Smooth muscle cell (in vitro differentiated cells): ENCODE results near the gene CGRRF1. TPM values are rescaled to one million over a fixed set of nuclear protein-coding genes. Genes with fewer than 3 reads are reported as not detected.

Experiments used
- DNase-seq: peaks from one replicate; lab custom pipeline; 2025; ENCODE audit not compliant: unreplicated experiment; lab: John Stamatoyannopoulos, UW
- H2AFZ ChIP-seq: fragments of 200-600 bp; sonication (generic); 2 replicates; pipeline ENCODE4 v1.6.0; 2016; ENCODE audit warnings: antibody characterized with exemption, low read depth, mild to moderate bottlenecking
- H3F3A ChIP-seq: fragments of 200-600 bp; sonication (generic); 2 replicates; pipeline ENCODE4 v1.6.0; 2017; ENCODE audit warnings: antibody characterized with exemption, low read depth
- H3K27ac ChIP-seq: fragments of 200-600 bp; sonication (generic); 2 replicates; pipeline ENCODE4 v1.5.1; 2016; ENCODE audit warnings: low read depth, mild to moderate bottlenecking
- H3K27me3 ChIP-seq: fragments of 200-600 bp; sonication (generic); 2 replicates; pipeline ENCODE4 v1.6.1; 2016; ENCODE audit warnings: low read depth, mild to moderate bottlenecking
- H3K36me3 ChIP-seq: fragments of 200-600 bp; sonication (generic); 2 replicates; pipeline ENCODE4 v1.5.1; 2016; ENCODE audit warnings: low read depth
- H3K4me1 ChIP-seq: fragments of 200-600 bp; sonication (generic); 2 replicates; pipeline ENCODE4 v1.5.1; 2016; ENCODE audit warnings: low read depth
- H3K4me2 ChIP-seq: fragments of 200-600 bp; sonication (generic); 2 replicates; pipeline ENCODE4 v1.6.0; 2016; ENCODE audit warnings: mild to moderate bottlenecking
- H3K4me3 ChIP-seq: fragments of 200-600 bp; sonication (generic); 2 replicates; pipeline ENCODE4 v1.5.1; 2016; ENCODE audit warnings: mild to moderate bottlenecking
- H3K79me2 ChIP-seq: fragments of 200-600 bp; sonication (generic); 2 replicates; pipeline ENCODE4 v1.6.0; 2016; ENCODE audit warnings: low read depth, mild to moderate bottlenecking
- H3K9ac ChIP-seq: fragments of 200-600 bp; sonication (generic); 2 replicates; pipeline ENCODE4 v1.6.0; 2016; ENCODE audit warnings: low read depth
- H3K9me3 ChIP-seq: fragments of 200-600 bp; sonication (generic); replicated peaks from 2 replicates; pipeline ENCODE4 v1.5.1; 2016; ENCODE audit warnings: low read depth
- H4K20me1 ChIP-seq: fragments of 200-600 bp; sonication (generic); 2 replicates; pipeline ENCODE4 v1.6.0; 2016; ENCODE audit warnings: low read depth
- CTCF ChIP-seq: fragments of 200-600 bp; sonication (generic); IDR thresholded peaks from 2 replicates; pipeline ENCODE4 v1.5.1; 2017; ENCODE audit warnings: borderline replicate concordance, mild to moderate bottlenecking, antibody characterized with exemption; ENCODE audit not compliant: insufficient read depth, poor library complexity, severe bottlenecking
- WGBS: methylation state at CpG from one replicate; pipeline ENCODE4 v1.1.7; 2016; ENCODE audit warnings: low lambda C conversion rate; 5-methylcytosine and 5-hydroxymethylcytosine counted together
- polyA plus RNA-seq: library from polyadenylated mRNA; unstranded; fragments of >200 nt; fragmentation: Nextera tagmentation; extraction: Ambion mirVana; gene quantifications from 2 replicates; pipeline ENCODE4 v1.2.1, GENCODE V29; 2016
- total RNA-seq: library from RNA; depleted of rRNA; stranded (reverse); fragments of >200 nt; gene quantifications from 2 replicates; pipeline ENCODE4 v1.2.3, GENCODE V29; 2014

The CGRRF1 gene
- total and polyA plus RNA-seq, 2 experiments from 2014 or later: 20.7 to 30.6 TPM

DNA sequence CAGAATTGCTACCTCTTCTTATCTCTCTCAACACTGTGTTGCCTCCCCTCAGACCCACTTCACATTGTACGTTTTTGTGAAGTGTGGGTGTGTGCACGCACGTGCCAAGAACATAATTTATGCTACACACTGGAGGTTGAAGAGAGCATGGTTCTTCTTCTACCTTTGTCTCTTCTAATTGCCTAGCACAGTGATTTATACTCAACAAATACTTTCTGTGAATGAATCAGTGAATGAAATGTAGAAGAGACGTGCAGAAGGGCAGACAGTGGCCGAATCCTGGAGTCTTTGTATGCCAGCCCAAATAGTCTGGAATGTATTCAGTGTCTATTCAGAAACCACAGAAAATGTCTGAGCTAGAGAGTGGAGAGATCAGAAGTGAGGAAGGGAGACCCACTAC lies 52.6 kb downstream of the CGRRF1 start:
- H3K4me3 ChIP-seq: no peak overlapping the region

DNA sequence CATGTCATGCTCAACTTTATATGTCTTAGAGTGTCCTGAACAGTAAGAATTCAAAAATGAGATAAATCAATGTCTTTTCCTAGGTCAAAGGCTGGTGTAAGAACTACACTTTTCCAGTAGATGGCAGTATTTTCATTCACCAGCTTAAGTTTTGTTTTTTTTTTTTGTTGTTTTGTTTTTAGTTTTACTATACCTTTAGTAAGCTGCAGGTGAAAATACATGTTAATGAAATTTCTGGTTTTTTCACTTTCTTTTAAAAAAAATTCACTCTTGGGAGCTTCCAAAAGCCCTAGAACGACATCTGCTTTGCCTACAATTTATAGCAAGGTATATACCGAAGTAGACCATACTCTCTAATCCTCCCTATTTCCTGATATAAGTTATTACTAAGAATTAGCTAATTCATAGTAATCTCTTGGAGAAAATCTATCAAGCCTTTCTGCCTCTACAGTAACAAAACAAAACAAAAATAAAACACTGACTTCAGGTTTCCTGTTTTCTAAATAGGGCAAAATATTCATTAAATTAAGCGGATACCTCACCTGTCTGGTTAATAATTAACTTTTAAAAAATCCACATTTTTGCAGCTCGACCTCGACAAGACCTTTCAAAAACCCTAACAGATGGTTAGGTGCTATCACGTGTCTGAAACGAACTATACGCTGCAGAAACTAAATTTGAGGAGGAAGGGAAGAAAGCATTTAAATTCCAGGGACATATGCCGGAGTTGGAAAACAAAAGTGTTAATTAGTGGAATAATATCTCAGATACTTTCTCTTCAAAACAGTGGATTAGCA lies 54.6 kb downstream of the CGRRF1 start:
- Histone ChIP-seq H3F3A (peaks cover 3% of the 10 kb centered on the region), H3K4me1 (peaks cover 3% of the 10 kb centered on the region), H3K9me3 (no peaks in the 10 kb centered on the region), H3K4me3 (peak overlapping the region; percentile 87), H3K79me2 (peaks cover 19% of the 10 kb centered on the region), H3K4me2 (peak overlapping the region; percentile 87), H2AFZ (no peak overlapping the region), H4K20me1 (peaks cover 24% of the 10 kb centered on the region), H3K27ac (peak overlapping the region; percentile 93), H3K27me3 (no peaks in the 10 kb centered on the region), H3K9ac (peak overlapping the region; percentile 92), H3K36me3 (no peaks in the 10 kb centered on the region)
- TF ChIP-seq CTCF: peak; percentile 86
- no peak for DNase-seq
- 17% methylated on average over 9 of the region's 9 CpGs for WGBS

More for the DNA sequence above, 52.6 kb downstream of the CGRRF1 start:
- no peak overlapping the region for H2AFZ ChIP-seq
- H3K9ac ChIP-seq: no peak overlapping the region
- WGBS: 35% methylated on average over 5 of the region's 5 CpGs
- no peaks in the 10 kb centered on the region for H3K4me1 ChIP-seq
- peaks cover 2% of the 10 kb centered on the region for H3K79me2 ChIP-seq
- peaks cover 7% of the 10 kb centered on the region for H4K20me1 ChIP-seq
- TF ChIP-seq CTCF: no peak
- H3K9me3 ChIP-seq: no peaks in the 10 kb centered on the region
- H3K36me3 ChIP-seq: no peaks in the 10 kb centered on the region
- no peaks in the 10 kb centered on the region for H3K27me3 ChIP-seq
- peak overlapping the region; percentile 76 for H3K27ac ChIP-seq
- no peaks in the 10 kb centered on the region for H3F3A ChIP-seq
- peak overlapping the region; percentile 8 for H3K4me2 ChIP-seq
- no peak for DNase-seq

DNA sequence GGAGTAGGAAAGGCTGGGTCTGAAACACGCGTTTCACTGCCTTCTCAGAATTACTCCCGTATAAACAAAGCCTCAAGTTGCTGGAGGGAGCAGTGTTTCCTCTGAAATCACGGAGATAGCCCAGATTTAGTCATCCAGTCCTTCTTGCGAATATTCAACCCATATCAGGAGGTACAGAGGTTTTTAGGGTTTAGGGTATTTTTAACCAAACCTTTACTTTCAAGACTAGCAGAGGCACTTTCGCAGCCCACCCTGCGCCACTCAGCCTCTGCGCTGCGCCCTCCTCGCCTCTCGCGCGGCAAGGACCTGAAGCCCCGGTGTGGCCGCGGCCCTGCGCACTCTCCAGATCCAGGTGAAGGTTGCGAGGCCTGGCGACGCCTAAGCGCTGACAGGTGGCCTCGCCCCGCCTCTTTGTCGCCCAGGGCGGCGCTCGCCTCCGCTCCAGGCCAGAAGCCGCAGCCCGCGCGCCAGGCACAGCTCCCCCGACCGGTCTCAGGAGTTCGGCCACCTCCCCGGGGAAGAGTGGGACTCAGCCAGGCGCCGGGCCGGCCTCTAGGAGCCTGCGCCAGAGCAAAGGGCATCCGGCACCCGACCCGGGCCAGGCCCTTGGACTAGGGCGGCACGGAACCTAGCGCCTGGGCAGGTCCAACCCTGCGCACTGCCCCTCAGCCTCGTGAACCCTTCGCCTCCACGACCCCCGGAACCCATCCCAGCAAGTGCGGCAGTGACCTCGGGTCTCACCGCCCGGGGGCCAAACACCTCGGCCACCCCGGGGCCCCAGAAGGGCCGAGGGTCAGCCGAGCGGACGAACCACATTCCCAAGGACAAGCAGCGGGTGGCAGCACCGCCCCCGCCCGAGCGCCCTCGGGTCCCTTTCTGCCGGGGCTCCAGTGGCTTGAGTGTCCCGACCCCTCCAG lies 55.4 kb downstream of the CGRRF1 start:
- peaks cover 32% of the 10 kb centered on the region for H4K20me1 ChIP-seq
- 2% methylated on average over 63 of the region's 69 CpGs for WGBS
- H3F3A ChIP-seq: peaks cover 8% of the 10 kb centered on the region
- H3K27ac ChIP-seq: peak overlapping the region; percentile 93
- DNase-seq: peak; percentile 72
- peak overlapping the region; percentile 92 for H3K9ac ChIP-seq
- no peaks in the 10 kb centered on the region for H3K36me3 ChIP-seq
- H3K4me1 ChIP-seq: peaks cover 10% of the 10 kb centered on the region
- H2AFZ ChIP-seq: peak overlapping the region; percentile 6
- no peaks in the 10 kb centered on the region for H3K27me3 ChIP-seq
- no peak for TF ChIP-seq CTCF
- H3K4me2 ChIP-seq: peak overlapping the region; percentile 87
- H3K9me3 ChIP-seq: no peaks in the 10 kb centered on the region
- H3K4me3 ChIP-seq: peak overlapping the region; percentile 87
- peaks cover 28% of the 10 kb centered on the region for H3K79me2 ChIP-seq
